ENCODE results near the gene FARP2.

Gene FARP2

DNA sequence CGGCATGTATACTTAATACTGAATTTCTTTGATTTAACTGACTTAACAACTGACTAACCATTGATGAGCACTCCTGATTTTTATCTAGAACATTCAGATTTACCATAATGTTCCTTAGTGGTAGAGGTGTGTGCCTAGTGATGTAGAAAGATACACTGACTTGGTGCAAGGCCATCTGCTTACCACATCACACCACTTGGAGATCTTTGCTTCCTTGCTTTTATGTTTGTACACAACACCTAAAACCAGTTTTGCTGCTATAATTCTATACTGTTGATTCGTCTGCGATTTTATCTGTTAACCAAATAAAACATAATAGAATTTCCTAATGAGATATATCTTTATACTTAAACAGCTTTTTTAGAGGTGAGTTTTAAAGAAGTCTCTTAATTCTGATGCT is 3.9 kb upstream of the FARP2 start:
- TF ChIP-seq, protein P1, sequence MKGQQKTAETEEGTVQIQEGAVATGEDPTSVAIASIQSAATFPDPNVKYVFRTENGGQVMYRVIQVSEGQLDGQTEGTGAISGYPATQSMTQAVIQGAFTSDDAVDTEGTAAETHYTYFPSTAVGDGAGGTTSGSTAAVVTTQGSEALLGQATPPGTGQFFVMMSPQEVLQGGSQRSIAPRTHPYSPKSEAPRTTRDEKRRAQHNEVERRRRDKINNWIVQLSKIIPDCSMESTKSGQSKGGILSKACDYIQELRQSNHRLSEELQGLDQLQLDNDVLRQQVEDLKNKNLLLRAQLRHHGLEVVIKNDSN (IDR thresholded peaks at IDR 0.05) = no peak
- no peak for TF ChIP-seq FOXM1 (IDR thresholded peaks at IDR 0.05; ENCODE audit: borderline replicate concordance, low read depth)
- TF ChIP-seq NFIC (IDR thresholded peaks at IDR 0.05) = no peak
- no peak for TF ChIP-seq YY1 (IDR thresholded peaks at IDR 0.05; ENCODE audit: low read depth)
- no peak for TF ChIP-seq TCF12 (IDR thresholded peaks at IDR 0.05; ENCODE audit: low read depth)
- no peak for TF ChIP-seq TAF1 (IDR thresholded peaks at IDR 0.05; ENCODE audit: low read depth)

- TF ChIP-seq CREB1 (IDR thresholded peaks at IDR 0.05; ENCODE audit: low read depth) (no peak), TEAD4 (IDR thresholded peaks at IDR 0.05) (0 out of 2 replicates have a peak, but pooled peaks have one; percentile 16), TCF12 (IDR thresholded peaks at IDR 0.05; ENCODE audit: low read depth) (0 out of 2 replicates have a peak, but pooled peaks have one; percentile 27), MAX (IDR thresholded peaks at IDR 0.05) (peak; percentile 66)
- TF ChIP-seq, protein P2, sequence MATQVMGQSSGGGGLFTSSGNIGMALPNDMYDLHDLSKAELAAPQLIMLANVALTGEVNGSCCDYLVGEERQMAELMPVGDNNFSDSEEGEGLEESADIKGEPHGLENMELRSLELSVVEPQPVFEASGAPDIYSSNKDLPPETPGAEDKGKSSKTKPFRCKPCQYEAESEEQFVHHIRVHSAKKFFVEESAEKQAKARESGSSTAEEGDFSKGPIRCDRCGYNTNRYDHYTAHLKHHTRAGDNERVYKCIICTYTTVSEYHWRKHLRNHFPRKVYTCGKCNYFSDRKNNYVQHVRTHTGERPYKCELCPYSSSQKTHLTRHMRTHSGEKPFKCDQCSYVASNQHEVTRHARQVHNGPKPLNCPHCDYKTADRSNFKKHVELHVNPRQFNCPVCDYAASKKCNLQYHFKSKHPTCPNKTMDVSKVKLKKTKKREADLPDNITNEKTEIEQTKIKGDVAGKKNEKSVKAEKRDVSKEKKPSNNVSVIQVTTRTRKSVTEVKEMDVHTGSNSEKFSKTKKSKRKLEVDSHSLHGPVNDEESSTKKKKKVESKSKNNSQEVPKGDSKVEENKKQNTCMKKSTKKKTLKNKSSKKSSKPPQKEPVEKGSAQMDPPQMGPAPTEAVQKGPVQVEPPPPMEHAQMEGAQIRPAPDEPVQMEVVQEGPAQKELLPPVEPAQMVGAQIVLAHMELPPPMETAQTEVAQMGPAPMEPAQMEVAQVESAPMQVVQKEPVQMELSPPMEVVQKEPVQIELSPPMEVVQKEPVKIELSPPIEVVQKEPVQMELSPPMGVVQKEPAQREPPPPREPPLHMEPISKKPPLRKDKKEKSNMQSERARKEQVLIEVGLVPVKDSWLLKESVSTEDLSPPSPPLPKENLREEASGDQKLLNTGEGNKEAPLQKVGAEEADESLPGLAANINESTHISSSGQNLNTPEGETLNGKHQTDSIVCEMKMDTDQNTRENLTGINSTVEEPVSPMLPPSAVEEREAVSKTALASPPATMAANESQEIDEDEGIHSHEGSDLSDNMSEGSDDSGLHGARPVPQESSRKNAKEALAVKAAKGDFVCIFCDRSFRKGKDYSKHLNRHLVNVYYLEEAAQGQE (IDR thresholded peaks at IDR 0.05; ENCODE audit: low read depth) = no peak
- TF ChIP-seq, protein P1 (IDR thresholded peaks at IDR 0.05) = no peak
Observed at GRCh38 chr2:241354668-241355658, 1.1 kb upstream of the FARP2 start.

- TF ChIP-seq NFIC (IDR thresholded peaks at IDR 0.05) = no peak
- no peak for TF ChIP-seq TEAD4 (IDR thresholded peaks at IDR 0.05)
- TF ChIP-seq RAD21 (IDR thresholded peaks at IDR 0.05; ENCODE audit: low read depth) = no peak
- no peak for TF ChIP-seq TCF12 (IDR thresholded peaks at IDR 0.05; ENCODE audit: low read depth)
- TF ChIP-seq ZBTB7A (IDR thresholded peaks at IDR 0.05; ENCODE audit: low read depth) = no peak
- TF ChIP-seq, protein P1 (IDR thresholded peaks at IDR 0.05) = no peak
- TF ChIP-seq FOXM1 (IDR thresholded peaks at IDR 0.05; ENCODE audit: borderline replicate concordance, low read depth) = no peak
- TF ChIP-seq MAX (IDR thresholded peaks at IDR 0.05) = no peak
- TF ChIP-seq TAF1 (IDR thresholded peaks at IDR 0.05; ENCODE audit: low read depth) = no peak
- TF ChIP-seq, protein P2 (IDR thresholded peaks at IDR 0.05; ENCODE audit: low read depth) = no peak
Observed at GRCh38 chr2:241356871-241357260, 781 bp downstream of the FARP2 start.

GRCh38 chr2:241357531-241357930 is 1.4 kb downstream of the FARP2 start:
- TF ChIP-seq EGR1 (IDR thresholded peaks at IDR 0.05) = no peak

DNA sequence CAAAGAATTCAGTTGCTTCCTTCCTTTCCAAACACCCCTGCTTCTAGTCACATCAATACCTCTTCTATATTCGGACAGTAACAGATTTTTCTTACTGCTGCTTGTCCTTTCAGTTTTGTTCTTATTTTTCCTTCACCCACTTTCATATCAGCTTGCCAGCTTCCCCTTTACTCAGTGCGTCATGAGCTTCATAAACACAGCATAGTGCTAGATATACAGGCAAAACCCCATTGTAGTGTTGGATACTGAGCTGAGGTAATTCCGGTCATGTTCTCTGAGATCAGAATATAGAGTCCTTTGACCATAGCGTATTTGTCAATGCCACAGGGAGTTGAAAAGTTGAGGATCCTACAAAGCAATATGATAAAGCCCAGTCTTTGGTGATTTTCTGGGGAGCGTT is 2.4 kb downstream of the FARP2 start:
- TF ChIP-seq FOXM1 (IDR thresholded peaks at IDR 0.05; ENCODE audit: borderline replicate concordance, low read depth) (no peak), EP300 (IDR thresholded peaks at IDR 0.05; ENCODE audit: borderline replicate concordance) (no peak), CEBPB (IDR thresholded peaks at IDR 0.05) (no peak), ZBTB7A (IDR thresholded peaks at IDR 0.05; ENCODE audit: low read depth) (no peak), NFIC (IDR thresholded peaks at IDR 0.05) (no peak)
- TF ChIP-seq, protein P1 (IDR thresholded peaks at IDR 0.05) = no peak
- TF ChIP-seq, protein P2 (IDR thresholded peaks at IDR 0.05; ENCODE audit: low read depth) = no peak

Measured in Ishikawa (cell line).